Endothelial cell of umbilical vein (primary cell): Measurements from ENCODE around the gene SH3TC1. TPM values are rescaled to one million over a fixed set of nuclear protein-coding genes. Genes with fewer than 3 reads are reported as not detected.

Source experiments
- BruUV-seq: library from RNA; stranded (reverse); fragments of 400-500 nt; replicated peaks from 2 replicates; lab custom pipeline; 2021; lab: Mats Ljungman, UMichigan
- CTCF ChIA-PET: fragments of 300-600, 350-600 bp; sonication (Branson Sonifier 250); formaldehyde crosslinking; loops from one replicate; lab custom pipeline; 2021; ENCODE audit warnings: antibody characterized with exemption, inconsistent platforms; lab: Charles Lee
- POLR2A ChIA-PET: fragments of 300-600, 350-600 bp; sonication (Branson Sonifier 250); formaldehyde crosslinking; loops from one replicate; lab custom pipeline; 2021; ENCODE audit warnings: antibody characterized with exemption, inconsistent platforms; lab: Charles Lee
- DNase-seq: peaks from one replicate; pipeline ENCODE4 v3.0.0-alpha.2; 2011; ENCODE audit warnings: low read depth, low spot score
- FAIRE-seq: peaks from 2 replicates; lab custom pipeline; 2011; peaks lifted over from hg19 to GRCh38; lab: Jason Lieb, UNC
- H2AFZ ChIP-seq: 2 replicates; pipeline ENCODE4 v1.6.0; 2012; ENCODE audit warnings: low read depth, low read length, control low read depth, inconsistent platforms
- H3K27ac ChIP-seq: 2 replicates; pipeline ENCODE4 v1.5.1; 2011; ENCODE audit warnings: low read depth, mild to moderate bottlenecking, control low read depth, low read length, moderate library complexity; ENCODE audit not compliant: insufficient read depth
- H3K27me3 ChIP-seq, 2 experiments: 2 replicates each; pipeline versions ENCODE4 v1.6.0 to v1.6.1; 2011; ENCODE audit warnings: low read length in 2 of 2, mixed read lengths in 1 of 2; ENCODE audit not compliant: control insufficient read depth in 2 of 2, insufficient read depth in 2 of 2
- H3K36me3 ChIP-seq, 2 experiments: 2 replicates in 1 of 2; 3 replicates in 1 of 2; pipeline ENCODE4 v1.5.1; 2011; ENCODE audit warnings: low read length in 2 of 2, mild to moderate bottlenecking in 1 of 2, moderate library complexity in 1 of 2; ENCODE audit not compliant: control insufficient read depth in 2 of 2, insufficient read depth in 2 of 2; ENCODE audit errors: extremely low read depth in 1 of 2
- H3K4me1 ChIP-seq: 3 replicates; pipeline ENCODE4 v1.5.1; 2011; ENCODE audit warnings: mild to moderate bottlenecking, low read length; ENCODE audit not compliant: control insufficient read depth, insufficient read depth; ENCODE audit errors: extremely low read depth
- H3K4me2 ChIP-seq: 2 replicates; pipeline ENCODE4 v1.6.1; 2011; ENCODE audit warnings: low read length, control low read depth, mixed read lengths; ENCODE audit not compliant: insufficient read depth
- H3K4me3 ChIP-seq, 3 experiments: fragments of 200-600 bp in 1 of 3; sonication (generic), shearing (Covaris generic) in 1 of 3; replicated peaks in 1 of 3; 2 replicates each; pipeline ENCODE4 v1.5.1; 2011 to 2016; ENCODE audit warnings: control low read depth in 3 of 3, low read length in 3 of 3, mild to moderate bottlenecking in 2 of 3, inconsistent platforms in 1 of 3, low read depth in 1 of 3, moderate library complexity in 1 of 3; ENCODE audit not compliant: insufficient read depth in 1 of 3
- H3K79me2 ChIP-seq: 2 replicates; pipeline ENCODE4 v1.6.0; 2012; ENCODE audit warnings: low read length, inconsistent platforms; ENCODE audit not compliant: control insufficient read depth, insufficient read depth
- H3K9ac ChIP-seq: replicated peaks from 2 replicates; pipeline ENCODE3; 2011; ENCODE audit warnings: low read length, control low read depth; ENCODE audit not compliant: insufficient read depth; ENCODE audit errors: extremely low read depth
- H3K9me1 ChIP-seq: replicated peaks from 3 replicates; pipeline ENCODE4 v1.6.0; 2011; ENCODE audit warnings: mild to moderate bottlenecking, low read length; ENCODE audit not compliant: control insufficient read depth, insufficient read depth; ENCODE audit errors: extremely low read depth
- H3K9me3 ChIP-seq: replicated peaks from 2 replicates; pipeline ENCODE4 v1.5.1; 2012; ENCODE audit warnings: low read length, inconsistent platforms; ENCODE audit not compliant: control insufficient read depth, insufficient read depth
- H4K20me1 ChIP-seq: replicated peaks from 2 replicates; pipeline ENCODE3; 2011; ENCODE audit warnings: mild to moderate bottlenecking, low read length; ENCODE audit not compliant: control insufficient read depth, insufficient read depth; ENCODE audit errors: extremely low read depth
- EZH2 ChIP-seq: IDR thresholded peaks from 2 replicates; pipeline ENCODE4 v1.6.1; 2012; ENCODE audit warnings: borderline replicate concordance, low read depth, mild to moderate bottlenecking, moderate library complexity, low read length, inconsistent platforms; ENCODE audit not compliant: severe bottlenecking
- FOS ChIP-seq: IDR thresholded peaks from 2 replicates; pipeline ENCODE4 v1.6.1; 2011; ENCODE audit warnings: mild to moderate bottlenecking, low read length, moderate library complexity, borderline replicate concordance; ENCODE audit not compliant: insufficient read depth
- GATA2 ChIP-seq: IDR thresholded peaks from 2 replicates; pipeline ENCODE4 v1.7.0; 2011; ENCODE audit warnings: low read depth, mild to moderate bottlenecking, moderate library complexity, mixed read lengths, low read length; ENCODE audit not compliant: insufficient read length, insufficient read depth
- JUN ChIP-seq: IDR thresholded peaks from 2 replicates; pipeline ENCODE4 v1.6.1; 2011; ENCODE audit warnings: borderline replicate concordance, low read depth; ENCODE audit not compliant: insufficient read length, insufficient read depth
- MYC ChIP-seq: IDR thresholded peaks from one replicate; pipeline ENCODE4 v1.6.1; 2011; ENCODE audit warnings: mild to moderate bottlenecking, low read depth, low read length
- POLR2A ChIP-seq: IDR thresholded peaks from 2 replicates; pipeline ENCODE4 v1.6.1; 2012; ENCODE audit warnings: low read depth, mild to moderate bottlenecking, control low read depth, low read length
- POLR2AphosphoS5 ChIP-seq: IDR thresholded peaks from 2 replicates; pipeline ENCODE4 v1.6.1; 2012; ENCODE audit warnings: low read depth, mild to moderate bottlenecking, control low read depth, low read length, moderate library complexity; ENCODE audit not compliant: insufficient read depth
- dilution Hi-C: fragments of 300-500 bp; cut with MboI; formaldehyde crosslinking; loops from one replicate; pipeline ENCODE4 v1.15.0; 2019; ENCODE audit warnings: low sequenced_read_pairs; ENCODE audit not compliant: extremely low pct_ligation_motif_present
- intact Hi-C: fragments of 100-400 bp; cut with micrococcal nuclease; formaldehyde crosslinking; loops from one replicate; pipeline ENCODE4 v1.10.0; 2022
- polyA plus RNA-seq, 4 experiments: library from polyadenylated mRNA; depleted of rRNA in 3 of 4; stranded (reverse) in 3 of 4; unstranded in 1 of 4; fragments of >200 nt; gene quantifications; 2 replicates each; pipeline versions ENCODE4 v1.2.1 to v1.2.3, GENCODE V29; 2011 to 2012; ENCODE audit warnings: missing spikeins in 1 of 4
- total RNA-seq: library from RNA; stranded (reverse); gene quantifications from 2 replicates; pipeline ENCODE4 v1.2.3, GENCODE V29; 2021
- TF ChIP-seq, protein P1 (sequence below), 2 donors: IDR thresholded peaks; 1 replicate in 1 of 2; 2 replicates in 1 of 2; pipeline ENCODE4 v1.5.1; 2011; ENCODE audit warnings: low read length in 2 of 2, mild to moderate bottlenecking in 2 of 2, moderate library complexity in 2 of 2, control low read depth in 1 of 2, inconsistent platforms in 1 of 2, low read depth in 1 of 2; ENCODE audit not compliant: insufficient read depth in 1 of 2; ENCODE audit errors: extremely low read depth in 1 of 2
- TF ChIP-seq, protein P2 (sequence below): IDR thresholded peaks from 2 replicates; pipeline ENCODE4 v1.6.1; 2011; ENCODE audit not compliant: insufficient read depth, insufficient read length

SH3TC1 gene
- total and polyA plus RNA-seq, 2 donors (not counting 3 experiments of a cell fraction or from before 2014, with no cell fraction given), result 96.5 to 192 TPM

DNA sequence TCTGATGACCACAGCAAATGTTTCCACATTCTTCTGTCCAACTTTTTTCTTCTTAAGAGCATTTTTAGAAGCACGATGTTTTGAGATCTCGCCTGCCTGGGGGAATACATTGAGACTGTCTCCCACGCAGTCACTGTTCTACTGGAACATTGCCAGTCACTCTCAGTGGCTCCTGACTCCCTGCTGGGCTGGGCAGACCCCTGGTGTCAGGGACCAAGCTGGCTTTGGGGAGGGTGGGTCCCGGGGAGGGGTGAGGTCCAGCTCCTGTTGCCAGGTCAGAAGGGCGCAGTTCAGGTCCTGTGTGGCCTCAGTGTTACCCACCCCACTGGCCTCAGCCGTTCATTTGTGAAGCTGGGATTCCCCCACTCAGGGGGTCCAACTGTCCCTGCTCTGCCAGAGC is 21.5 kb upstream of the SH3TC1 start:
- dilution Hi-C loops, result no loop called here
- CTCF ChIA-PET, result interaction anchor here (0.5 to 5.7 kb wide), 33 partner anchors 8 to 259 kb away, joined by 3 to 196 read pairs (median 11); partner anchors contain the start of genes ABLIM2, HTRA3 and SH3TC1
- POLR2A ChIA-PET, result interaction anchor here (0.6 to 1.0 kb wide), 2 partner anchors 24 to 33 kb away, joined by 4 to 6 read pairs; no protein-coding TSS in a partner anchor

More for the DNA sequence above, 21.5 kb upstream of the SH3TC1 start:
- Histone ChIP-seq H3K9me3 (no peaks in the 10 kb centered on the region), H3K9me1 (no peaks in the 10 kb centered on the region), H3K4me1 (peaks cover 3% of the 10 kb centered on the region), H2AFZ (no peak overlapping the region), H3K27ac (no peak overlapping the region), H3K79me2 (no peaks in the 10 kb centered on the region), H3K4me2 (no peak overlapping the region), H4K20me1 (no peaks in the 10 kb centered on the region), H3K9ac (no peak overlapping the region), H3K27me3 (no peaks in the 10 kb centered on the region), H3K36me3 (no peaks in the 10 kb centered on the region), H3K4me3 (no peak overlapping the region)
- BruUV-seq, result no TSS peak
- FAIRE-seq (no peak), DNase-seq (no peak)
- intact Hi-C loops, result loop anchor here (1.0 to 2.0 kb wide), 3 partner anchors 14 to 225 kb away; no protein-coding TSS in a partner anchor
- TF ChIP-seq GATA2, result no peak
- TF ChIP-seq EZH2, result no peak
- TF ChIP-seq POLR2AphosphoS5, result no peak
- no peak for TF ChIP-seq JUN
- TF ChIP-seq, protein P1, sequence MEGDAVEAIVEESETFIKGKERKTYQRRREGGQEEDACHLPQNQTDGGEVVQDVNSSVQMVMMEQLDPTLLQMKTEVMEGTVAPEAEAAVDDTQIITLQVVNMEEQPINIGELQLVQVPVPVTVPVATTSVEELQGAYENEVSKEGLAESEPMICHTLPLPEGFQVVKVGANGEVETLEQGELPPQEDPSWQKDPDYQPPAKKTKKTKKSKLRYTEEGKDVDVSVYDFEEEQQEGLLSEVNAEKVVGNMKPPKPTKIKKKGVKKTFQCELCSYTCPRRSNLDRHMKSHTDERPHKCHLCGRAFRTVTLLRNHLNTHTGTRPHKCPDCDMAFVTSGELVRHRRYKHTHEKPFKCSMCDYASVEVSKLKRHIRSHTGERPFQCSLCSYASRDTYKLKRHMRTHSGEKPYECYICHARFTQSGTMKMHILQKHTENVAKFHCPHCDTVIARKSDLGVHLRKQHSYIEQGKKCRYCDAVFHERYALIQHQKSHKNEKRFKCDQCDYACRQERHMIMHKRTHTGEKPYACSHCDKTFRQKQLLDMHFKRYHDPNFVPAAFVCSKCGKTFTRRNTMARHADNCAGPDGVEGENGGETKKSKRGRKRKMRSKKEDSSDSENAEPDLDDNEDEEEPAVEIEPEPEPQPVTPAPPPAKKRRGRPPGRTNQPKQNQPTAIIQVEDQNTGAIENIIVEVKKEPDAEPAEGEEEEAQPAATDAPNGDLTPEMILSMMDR (IDR thresholded peaks at IDR 0.05; ENCODE audit: extremely low read depth in 1 of 2, insufficient read depth in 1 of 2, low read depth in 1 of 2, low read length in 2 of 2), result no peak
- no peak for TF ChIP-seq MYC
- TF ChIP-seq FOS, result no peak
- TF ChIP-seq, protein P2, sequence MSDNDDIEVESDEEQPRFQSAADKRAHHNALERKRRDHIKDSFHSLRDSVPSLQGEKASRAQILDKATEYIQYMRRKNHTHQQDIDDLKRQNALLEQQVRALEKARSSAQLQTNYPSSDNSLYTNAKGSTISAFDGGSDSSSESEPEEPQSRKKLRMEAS, result no peak
- TF ChIP-seq POLR2A, result no peak
